Erythroblast (primary cell): ENCODE results near the gene CLCA1.

ENCODE experiments used
- GATA1 ChIP-seq: IDR thresholded peaks from 2 replicates; pipeline ENCODE4 v1.6.1; 2011; ENCODE audit warnings: low read depth, mild to moderate bottlenecking, control low read depth, low read length, moderate library complexity
- POLR2A ChIP-seq: IDR thresholded peaks from 2 replicates; pipeline ENCODE4 v1.6.1; 2011; ENCODE audit warnings: mild to moderate bottlenecking, low read length

- TF ChIP-seq POLR2A = no peak
- no peak for TF ChIP-seq GATA1
Observed at GRCh38 chr1:86429835-86430234, 38.9 kb upstream of the CLCA1 start.
